T1000 (cell line): ENCODE data around the gene SLC25A11.

ENCODE experiments used
- DNase-seq: peaks from one replicate; lab custom pipeline; 2025; ENCODE audit warnings: mixed read lengths; lab: John Stamatoyannopoulos, UW

Gene SLC25A11

GRCh38 chr17:4939796-4940554 is at the start of gene SLC25A11, which contains the start of gene RNF167:
Gene SLC25A11 (minus strand): TSS chr17:4940046. CDS start chr17:4939910, 136 bp downstream.
Gene RNF167 (plus strand): TSS chr17:4940268. CDS start chr17:4940910, 642 bp downstream.
- DNase-seq = peak; percentile 97

- DNase-seq = no peak
Observed at GRCh38 chr17:4987767-4988567, 48.1 kb upstream of the SLC25A11 start.

- peak; percentile 86 for DNase-seq
Observed at GRCh38 chr17:4986951-4987766, 47.3 kb upstream of the SLC25A11 start, which contains the start of gene CAMTA2. Gene CAMTA2 (minus strand): TSS chr17:4987675. CDS start chr17:4986222, 1,453 bp downstream.

GRCh38 chr17:4986403-4986802 is 46.6 kb upstream of the SLC25A11 start:
- DNase-seq = no peak

GRCh38 chr17:4982305-4982704 is 42.5 kb upstream of the SLC25A11 start:
- DNase-seq = no peak

GRCh38 chr17:4980644-4981216 is 40.9 kb upstream of the SLC25A11 start:
- no peak for DNase-seq

GRCh38 chr17:4978726-4979125 is 38.9 kb upstream of the SLC25A11 start:
- DNase-seq = no peak

GRCh38 chr17:4974115-4974670 is 34.3 kb upstream of the SLC25A11 start:
- no peak for DNase-seq

GRCh38 chr17:4973256-4974114 is 33.6 kb upstream of the SLC25A11 start:
- DNase-seq = no peak

- DNase-seq = no peak
Observed at GRCh38 chr17:4972752-4973151, 32.9 kb upstream of the SLC25A11 start.

- DNase-seq = no peak
Observed at GRCh38 chr17:4972322-4972721, 32.5 kb upstream of the SLC25A11 start.

- no peak for DNase-seq
Observed at GRCh38 chr17:4971826-4972225, 32.0 kb upstream of the SLC25A11 start.

GRCh38 chr17:4970273-4970672 is 30.4 kb upstream of the SLC25A11 start:
- no peak for DNase-seq

- DNase-seq = peak; percentile 38
Observed at GRCh38 chr17:4969551-4970173, 29.8 kb upstream of the SLC25A11 start.

- peak; percentile 62 for DNase-seq
Observed at GRCh38 chr17:4969047-4969550, 29.3 kb upstream of the SLC25A11 start.

- no peak for DNase-seq
Observed at GRCh38 chr17:4968486-4969046, 28.7 kb upstream of the SLC25A11 start.

- peak; percentile 97 for DNase-seq
Observed at GRCh38 chr17:4967539-4968485, 28.0 kb upstream of the SLC25A11 start, which contains the start of gene SPAG7. Gene SPAG7 (minus strand): TSS chr17:4967817. CDS start chr17:4967804, 13 bp downstream.
